Mesothelial cell of epicardium (in vitro differentiated cells): Measurements from ENCODE around the gene CHD1L. TPM values are rescaled to one million over a fixed set of nuclear protein-coding genes. Genes with fewer than 3 reads are reported as not detected.

Source experiments
- DNase-seq, 2 experiments: peaks; one replicate each; pipeline ENCODE4 v3.0.0; 2021; ENCODE audit warnings: low spot score in 2 of 2; ENCODE audit not compliant: unreplicated experiment in 2 of 2
- H3K27ac Mint-ChIP-seq: 2 replicates; pipeline ENCODE4 v1.8.0; 2021; ENCODE audit warnings: mixed read lengths
- H3K27me3 Mint-ChIP-seq: 2 replicates; pipeline ENCODE4 v1.8.0; 2021; ENCODE audit warnings: low read depth, mixed read lengths
- H3K36me3 Mint-ChIP-seq: 2 replicates; pipeline ENCODE4 v1.8.0; 2021; ENCODE audit warnings: mixed read lengths
- H3K4me1 Mint-ChIP-seq: 2 replicates; pipeline ENCODE4 v1.8.0; 2021; ENCODE audit warnings: mixed read lengths
- H3K4me3 Mint-ChIP-seq: 2 replicates; pipeline ENCODE4 v1.8.0; 2021; ENCODE audit warnings: mild to moderate bottlenecking, moderate library complexity, mixed read lengths
- H3K9me3 Mint-ChIP-seq: 2 replicates; pipeline ENCODE4 v1.8.0; 2021; ENCODE audit warnings: mixed read lengths
- CTCF ChIP-seq: fragments of 200-600 bp; sonication (generic); IDR thresholded peaks from one replicate; pipeline ENCODE4 v1.5.0; 2021; ENCODE audit warnings: antibody characterized with exemption; ENCODE audit not compliant: unreplicated experiment
- total RNA-seq: library from RNA; stranded (reverse); gene quantifications from 3 replicates; pipeline ENCODE4 v1.2.1, GENCODE V29; 2021

Gene CHD1L
- total RNA-seq, 1 donor from 2014 or later = 67.5 TPM

GRCh38 chr1:147273409-147274336 lies 31.2 kb downstream of the CHD1L start:
- H3K4me3 Mint-ChIP-seq = no peak overlapping the region
- no peak for DNase-seq
- no peaks in the 10 kb centered on the region for H3K9me3 Mint-ChIP-seq
- peaks cover 24% of the 10 kb centered on the region for H3K36me3 Mint-ChIP-seq
- peaks cover 7% of the 10 kb centered on the region for H3K4me1 Mint-ChIP-seq
- peak overlapping the region; percentile 77 for H3K27ac Mint-ChIP-seq
- peak; percentile 62 for TF ChIP-seq CTCF
- H3K27me3 Mint-ChIP-seq = no peaks in the 10 kb centered on the region

- no peaks in the 10 kb centered on the region for H3K9me3 Mint-ChIP-seq
- no peak for TF ChIP-seq CTCF
- no peaks in the 10 kb centered on the region for H3K27me3 Mint-ChIP-seq
- H3K4me1 Mint-ChIP-seq = no peaks in the 10 kb centered on the region
- H3K27ac Mint-ChIP-seq = no peak overlapping the region
- H3K36me3 Mint-ChIP-seq = peaks cover 37% of the 10 kb centered on the region
- H3K4me3 Mint-ChIP-seq = no peak overlapping the region
- no peak for DNase-seq
These were observed 39.5 kb downstream of the CHD1L start for GRCh38 chr1:147281950-147282349.

- H3K27ac Mint-ChIP-seq = no peak overlapping the region
- no peak for TF ChIP-seq CTCF
- no peak overlapping the region for H3K4me3 Mint-ChIP-seq
- no peaks in the 10 kb centered on the region for H3K9me3 Mint-ChIP-seq
- no peaks in the 10 kb centered on the region for H3K27me3 Mint-ChIP-seq
- no peak for DNase-seq
- H3K4me1 Mint-ChIP-seq = no peaks in the 10 kb centered on the region
- peaks cover 40% of the 10 kb centered on the region for H3K36me3 Mint-ChIP-seq
These were observed 40.5 kb downstream of the CHD1L start for GRCh38 chr1:147283011-147283410.

GRCh38 chr1:147287133-147287865 lies 44.8 kb downstream of the CHD1L start:
- H3K4me1 Mint-ChIP-seq = no peaks in the 10 kb centered on the region
- H3K36me3 Mint-ChIP-seq = peaks cover 78% of the 10 kb centered on the region
- H3K4me3 Mint-ChIP-seq = no peak overlapping the region
- no peak overlapping the region for H3K27ac Mint-ChIP-seq
- TF ChIP-seq CTCF = no peak
- H3K9me3 Mint-ChIP-seq = peaks cover under 1% of the 10 kb centered on the region
- H3K27me3 Mint-ChIP-seq = no peaks in the 10 kb centered on the region
- no peak for DNase-seq

- H3K27ac Mint-ChIP-seq = no peak overlapping the region
- DNase-seq = no peak
- H3K4me3 Mint-ChIP-seq = no peak overlapping the region
- H3K36me3 Mint-ChIP-seq = peaks cover 96% of the 10 kb centered on the region
- no peaks in the 10 kb centered on the region for H3K4me1 Mint-ChIP-seq
- no peak for TF ChIP-seq CTCF
- H3K9me3 Mint-ChIP-seq = peaks cover 32% of the 10 kb centered on the region
- no peaks in the 10 kb centered on the region for H3K27me3 Mint-ChIP-seq
These were observed 49.5 kb downstream of the CHD1L start for GRCh38 chr1:147292012-147292411.
